Loucy (cell line): ENCODE data around the gene HEPACAM.
A peak's percentile ranks its signal among the peaks of the same experiment; 100 is the strongest.

Source experiments
- H2AFZ ChIP-seq: fragments of 200-600 bp; sonication (generic); 2 replicates; pipeline ENCODE4 v1.6.0; 2016; ENCODE audit warnings: antibody characterized with exemption, mild to moderate bottlenecking, low read length, moderate library complexity
- H3F3A ChIP-seq: fragments of 200-600 bp; 2 replicates; pipeline ENCODE4 v1.6.0; 2016; ENCODE audit warnings: antibody characterized with exemption, low read depth, mild to moderate bottlenecking
- H3K27me3 ChIP-seq: fragments of 200-600 bp; sonication (generic); 2 replicates; pipeline ENCODE4 v1.6.1; 2014; ENCODE audit warnings: low read length, mild to moderate bottlenecking; ENCODE audit not compliant: insufficient read depth, poor library complexity, severe bottlenecking
- H3K36me3 ChIP-seq: fragments of 200-600 bp; sonication (generic); 2 replicates; pipeline ENCODE4 v1.6.1; 2016; ENCODE audit warnings: low read length; ENCODE audit not compliant: insufficient read depth
- H3K4me1 ChIP-seq: fragments of 200-600 bp; sonication (generic); 2 replicates; pipeline ENCODE4 v1.5.1; 2014; ENCODE audit warnings: low read length, mild to moderate bottlenecking; ENCODE audit not compliant: insufficient read depth, poor library complexity, severe bottlenecking
- H3K4me2 ChIP-seq: fragments of 200-600 bp; sonication (generic); 2 replicates; pipeline ENCODE4 v1.6.0; 2014; ENCODE audit warnings: antibody characterized with exemption, low read length, low read depth, mild to moderate bottlenecking; ENCODE audit not compliant: poor library complexity, severe bottlenecking
- H3K4me3 ChIP-seq: fragments of 200-600 bp; sonication (generic); 2 replicates; pipeline ENCODE4 v1.5.1; 2014; ENCODE audit warnings: low read length, mild to moderate bottlenecking, mixed read lengths; ENCODE audit not compliant: poor library complexity, severe bottlenecking
- H3K79me2 ChIP-seq: fragments of 200-600 bp; sonication (generic); 2 replicates; pipeline ENCODE4 v1.6.1; 2014; ENCODE audit warnings: low read length; ENCODE audit not compliant: insufficient read depth
- H3K9ac ChIP-seq: fragments of 200-600 bp; sonication (generic); 2 replicates; pipeline ENCODE4 v1.6.0; 2014; ENCODE audit warnings: mild to moderate bottlenecking, low read depth, low read length, moderate library complexity; ENCODE audit not compliant: poor library complexity, severe bottlenecking
- H3K9me2 ChIP-seq: fragments of 200-600 bp; sonication (generic); replicated peaks from 2 replicates; pipeline ENCODE4 v1.6.1; 2016; ENCODE audit warnings: low read depth, low read length, mixed read lengths
- H3K9me3 ChIP-seq: fragments of 200-600 bp; sonication (generic); 2 replicates; pipeline ENCODE4 v1.6.1; 2014; ENCODE audit warnings: mild to moderate bottlenecking, antibody characterized with exemption, low read length, low read depth; ENCODE audit not compliant: insufficient read depth
- H4K20me1 ChIP-seq: fragments of 200-600 bp; sonication (generic); 2 replicates; pipeline ENCODE4 v1.6.0; 2014; ENCODE audit warnings: antibody characterized with exemption, low read length, mild to moderate bottlenecking; ENCODE audit not compliant: insufficient read depth, poor library complexity, severe bottlenecking
- CTCF ChIP-seq: fragments of 200-600 bp; sonication (generic); conservative IDR thresholded peaks from 2 replicates; pipeline ENCODE4 v1.5.1; 2014; ENCODE audit warnings: mild to moderate bottlenecking, antibody characterized with exemption, low read length
- EZH2phosphoT487 ChIP-seq: fragments of 200-600 bp; IDR thresholded peaks from 2 replicates; pipeline ENCODE4 v1.6.1; 2018; ENCODE audit warnings: antibody characterized with exemption, mild to moderate bottlenecking, moderate library complexity, borderline replicate concordance

Gene HEPACAM

GRCh38 chr11:124928942-124929665 is 6.7 kb downstream of the HEPACAM start:
- H3K4me3 ChIP-seq: no peak overlapping the region
- H3K9me3 ChIP-seq: no peaks in the 10 kb centered on the region
- no peaks in the 10 kb centered on the region for H3K27me3 ChIP-seq
- H4K20me1 ChIP-seq: no peaks in the 10 kb centered on the region
- H3F3A ChIP-seq: no peaks in the 10 kb centered on the region
- H3K79me2 ChIP-seq: no peaks in the 10 kb centered on the region
- H2AFZ ChIP-seq: no peak overlapping the region
- H3K4me2 ChIP-seq: no peak overlapping the region
- no peaks in the 10 kb centered on the region for H3K9me2 ChIP-seq
- H3K9ac ChIP-seq: no peak overlapping the region
- H3K4me1 ChIP-seq: no peaks in the 10 kb centered on the region
- TF ChIP-seq CTCF (no peak), EZH2phosphoT487 (no peak)
- no peaks in the 10 kb centered on the region for H3K36me3 ChIP-seq

DNA sequence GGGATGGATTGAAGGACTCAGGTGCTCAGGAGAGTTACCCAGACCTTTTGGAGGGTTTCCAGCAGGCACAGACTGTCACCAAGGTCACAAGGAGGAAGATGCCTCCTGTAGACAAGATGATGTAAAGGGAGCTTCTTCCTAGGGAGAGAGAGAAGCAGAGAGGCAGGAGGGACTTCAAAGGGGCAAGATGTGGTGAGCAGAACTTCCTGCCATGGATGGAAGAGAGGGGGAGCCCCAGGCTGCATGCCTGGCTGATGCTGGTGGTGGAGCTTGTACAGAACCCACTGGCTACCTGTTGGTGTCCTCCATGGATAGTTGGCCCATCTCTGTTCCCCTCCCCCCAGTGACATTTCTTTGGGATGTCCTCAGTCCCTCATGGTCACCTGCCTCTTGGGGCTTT is 12.6 kb downstream of the HEPACAM start:
- no peaks in the 10 kb centered on the region for H3K79me2 ChIP-seq
- H2AFZ ChIP-seq: 0 out of 2 replicates have a peak overlapping the region, but pooled peaks have one; percentile 15
- no peaks in the 10 kb centered on the region for H3K27me3 ChIP-seq
- H3K4me1 ChIP-seq: peaks cover 15% of the 10 kb centered on the region
- peak overlapping the region; percentile 5 for H3K4me3 ChIP-seq
- H3K36me3 ChIP-seq: no peaks in the 10 kb centered on the region
- H3F3A ChIP-seq: no peaks in the 10 kb centered on the region
- H3K9me2 ChIP-seq: no peaks in the 10 kb centered on the region
- H3K9ac ChIP-seq: no peak overlapping the region
- H3K4me2 ChIP-seq: peak overlapping the region; percentile 36
- no peaks in the 10 kb centered on the region for H4K20me1 ChIP-seq
- TF ChIP-seq EZH2phosphoT487 (no peak), CTCF (peak; percentile 26; the same call in 1 of the 2 replicates)
- no peaks in the 10 kb centered on the region for H3K9me3 ChIP-seq

- Histone ChIP-seq H3K9me3 (no peaks in the 10 kb centered on the region), H3K36me3 (no peaks in the 10 kb centered on the region), H3K27me3 (no peaks in the 10 kb centered on the region), H3K9ac (no peak overlapping the region), H3K4me1 (peaks cover 15% of the 10 kb centered on the region), H3K9me2 (no peaks in the 10 kb centered on the region), H3K4me3 (peak overlapping the region; percentile 5), H3K79me2 (no peaks in the 10 kb centered on the region), H3F3A (no peaks in the 10 kb centered on the region), H4K20me1 (no peaks in the 10 kb centered on the region), H2AFZ (no peak overlapping the region), H3K4me2 (peak overlapping the region; percentile 36)
- TF ChIP-seq EZH2phosphoT487 (no peak), CTCF (no peak)
Measured at GRCh38 chr11:124922831-124923230, 13.0 kb downstream of the HEPACAM start.
